ENCODE results near the gene TPM4. TPM values are rescaled to one million over a fixed set of nuclear protein-coding genes. Genes with fewer than 3 reads are reported as not detected.

Gene TPM4
- total RNA-seq, 1 donor = 1,097 TPM

- DNase-seq (ENCODE audit: low read depth) = no peak
- no peak for TF ChIP-seq CTCF (IDR thresholded peaks at IDR 0.05; ENCODE audit: insufficient read depth, low read length)
- peak overlapping the region; percentile 68 for H3K4me3 ChIP-seq (ENCODE audit: low read depth, low read length)
Measured at GRCh38 chr19:16075430-16076153, 703 bp upstream of the TPM4 start.

- H3K4me3 ChIP-seq (ENCODE audit: low read depth, low read length) = peak overlapping the region; percentile 94
- TF ChIP-seq CTCF (IDR thresholded peaks at IDR 0.05; ENCODE audit: insufficient read depth, low read length) = no peak
- DNase-seq (ENCODE audit: low read depth) = no peak
Measured at GRCh38 chr19:16076958-16077611, 790 bp downstream of the TPM4 start.

- H3K4me3 ChIP-seq (ENCODE audit: low read depth, low read length) = peak overlapping the region; percentile 94
- DNase-seq (ENCODE audit: low read depth) = peak; percentile 66
- TF ChIP-seq CTCF (IDR thresholded peaks at IDR 0.05; ENCODE audit: insufficient read depth, low read length) = no peak
Measured at GRCh38 chr19:16077984-16078758, 1.9 kb downstream of the TPM4 start.

- no peak for TF ChIP-seq CTCF (IDR thresholded peaks at IDR 0.05; ENCODE audit: insufficient read depth, low read length)
- peak; percentile 99 for DNase-seq (ENCODE audit: low read depth)
- H3K4me3 ChIP-seq (ENCODE audit: low read depth, low read length) = peak overlapping the region; percentile 94
Measured at GRCh38 chr19:16078759-16079707, 2.7 kb downstream of the TPM4 start.

- H3K4me3 ChIP-seq (ENCODE audit: low read depth, low read length) = no peak overlapping the region
- no peak for DNase-seq (ENCODE audit: low read depth)
- no peak for TF ChIP-seq CTCF (IDR thresholded peaks at IDR 0.05; ENCODE audit: insufficient read depth, low read length)
Measured at GRCh38 chr19:16084067-16084685, 7.9 kb downstream of the TPM4 start.
